ENCODE measurements around the gene RPS10. TPM values are rescaled to one million over a fixed set of nuclear protein-coding genes. Genes with fewer than 3 reads are reported as not detected.

RPS10 gene
- total RNA-seq, 1 donor from 2014 or later, result 2,671 TPM

DNA sequence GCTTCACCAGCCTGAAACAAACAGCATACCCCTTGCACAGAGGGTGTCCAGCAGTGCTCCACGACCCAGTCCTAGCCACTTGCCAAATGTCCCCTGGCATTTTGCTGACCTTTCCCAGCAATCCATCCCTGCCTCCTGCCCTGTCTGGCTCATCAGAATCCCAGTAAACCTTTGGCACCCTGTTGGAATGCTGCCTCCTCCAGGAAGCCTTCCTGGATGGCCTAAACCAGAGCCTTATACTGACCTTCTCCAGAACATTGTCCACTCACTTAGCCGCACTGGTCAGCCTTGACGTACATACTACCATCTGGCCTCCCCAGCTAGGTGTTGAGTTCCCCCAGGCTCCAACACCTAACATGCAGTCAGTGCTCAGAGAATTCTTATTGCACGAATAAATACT lies 38.0 kb upstream of the RPS10 start:
- Histone ChIP-seq H3K27me3 (no peaks in the 10 kb centered on the region), H3K4me1 (peaks cover 13% of the 10 kb centered on the region), H3K27ac (no peak overlapping the region), H3K9me3 (no peaks in the 10 kb centered on the region), H3K36me3 (no peaks in the 10 kb centered on the region), H3K4me3 (no peak overlapping the region)
- TF ChIP-seq, protein P1, sequence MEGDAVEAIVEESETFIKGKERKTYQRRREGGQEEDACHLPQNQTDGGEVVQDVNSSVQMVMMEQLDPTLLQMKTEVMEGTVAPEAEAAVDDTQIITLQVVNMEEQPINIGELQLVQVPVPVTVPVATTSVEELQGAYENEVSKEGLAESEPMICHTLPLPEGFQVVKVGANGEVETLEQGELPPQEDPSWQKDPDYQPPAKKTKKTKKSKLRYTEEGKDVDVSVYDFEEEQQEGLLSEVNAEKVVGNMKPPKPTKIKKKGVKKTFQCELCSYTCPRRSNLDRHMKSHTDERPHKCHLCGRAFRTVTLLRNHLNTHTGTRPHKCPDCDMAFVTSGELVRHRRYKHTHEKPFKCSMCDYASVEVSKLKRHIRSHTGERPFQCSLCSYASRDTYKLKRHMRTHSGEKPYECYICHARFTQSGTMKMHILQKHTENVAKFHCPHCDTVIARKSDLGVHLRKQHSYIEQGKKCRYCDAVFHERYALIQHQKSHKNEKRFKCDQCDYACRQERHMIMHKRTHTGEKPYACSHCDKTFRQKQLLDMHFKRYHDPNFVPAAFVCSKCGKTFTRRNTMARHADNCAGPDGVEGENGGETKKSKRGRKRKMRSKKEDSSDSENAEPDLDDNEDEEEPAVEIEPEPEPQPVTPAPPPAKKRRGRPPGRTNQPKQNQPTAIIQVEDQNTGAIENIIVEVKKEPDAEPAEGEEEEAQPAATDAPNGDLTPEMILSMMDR (IDR thresholded peaks at IDR 0.05), result no peak
- TF ChIP-seq POLR2AphosphoS5 (IDR thresholded peaks at IDR 0.05; ENCODE audit: insufficient read depth in 1 of 2, low read depth in 1 of 2) (no peak), POLR2A (IDR thresholded peaks at IDR 0.05) (no peak)
- no peak for DNase-seq (ENCODE audit: extremely low spot score in 2 of 2)
- intact Hi-C loops (cut with DNase I), result no loop called here

DNA sequence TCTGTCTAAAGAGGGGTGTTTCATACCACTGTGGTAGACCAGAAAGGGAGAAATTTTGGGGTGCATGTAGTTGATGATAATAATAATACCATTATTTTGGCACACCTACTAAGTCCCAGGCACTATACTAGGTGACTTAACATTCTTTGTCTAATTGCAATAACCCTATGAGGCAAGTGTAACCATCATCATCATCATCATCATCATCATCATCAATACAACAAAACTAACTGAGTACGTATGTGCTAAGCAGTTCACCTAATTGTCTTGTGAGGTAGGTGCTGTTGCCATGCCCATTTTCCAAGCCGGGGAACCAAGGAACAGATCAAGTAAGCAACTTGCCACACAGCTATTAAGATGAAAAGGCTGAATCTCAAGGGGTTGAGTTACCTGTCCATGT lies 37.4 kb upstream of the RPS10 start:
- Histone ChIP-seq H3K9me3 (no peaks in the 10 kb centered on the region), H3K27ac (no peak overlapping the region), H3K36me3 (no peaks in the 10 kb centered on the region), H3K4me3 (no peak overlapping the region), H3K27me3 (no peaks in the 10 kb centered on the region), H3K4me1 (peaks cover 13% of the 10 kb centered on the region)
- DNase-seq (ENCODE audit: extremely low spot score in 2 of 2), result no peak
- no peak for TF ChIP-seq POLR2AphosphoS5 (IDR thresholded peaks at IDR 0.05; ENCODE audit: insufficient read depth in 1 of 2, low read depth in 1 of 2)
- TF ChIP-seq, protein P1 (IDR thresholded peaks at IDR 0.05), result no peak
- TF ChIP-seq POLR2A (IDR thresholded peaks at IDR 0.05), result no peak
- intact Hi-C loops (cut with DNase I), result no loop called here

DNA sequence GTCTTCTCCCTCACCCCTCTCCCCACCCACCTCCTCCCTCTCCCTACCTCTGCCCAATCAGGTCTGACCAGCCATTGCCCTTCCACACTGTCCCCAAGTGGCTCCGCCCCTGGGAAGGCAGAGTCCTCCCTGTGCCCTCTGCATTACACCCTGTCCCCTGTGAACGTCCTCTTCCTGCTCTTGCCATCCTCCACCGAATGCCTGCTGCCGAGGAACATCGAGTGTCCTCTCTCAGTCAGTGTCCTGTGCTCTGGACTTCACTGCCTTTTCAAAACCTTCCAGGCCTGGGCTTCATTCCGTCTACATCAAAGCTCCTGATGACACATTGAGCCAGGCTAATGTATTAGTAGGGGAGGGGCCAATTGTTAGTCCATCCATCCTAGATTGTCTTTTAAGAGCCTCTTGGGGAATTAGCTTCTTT lies 36.7 kb upstream of the RPS10 start:
- no peaks in the 10 kb centered on the region for H3K36me3 ChIP-seq
- TF ChIP-seq POLR2AphosphoS5 (IDR thresholded peaks at IDR 0.05; ENCODE audit: insufficient read depth in 1 of 2, low read depth in 1 of 2), result no peak
- TF ChIP-seq POLR2A (IDR thresholded peaks at IDR 0.05), result no peak
- TF ChIP-seq, protein P1 (IDR thresholded peaks at IDR 0.05), result no peak
- DNase-seq (ENCODE audit: extremely low spot score in 2 of 2), result no peak
- H3K27me3 ChIP-seq, result no peaks in the 10 kb centered on the region
- H3K4me1 ChIP-seq, result peaks cover 13% of the 10 kb centered on the region
- H3K4me3 ChIP-seq, result no peak overlapping the region
- H3K9me3 ChIP-seq, result no peaks in the 10 kb centered on the region
- no peak overlapping the region for H3K27ac ChIP-seq
- intact Hi-C loops (cut with DNase I), result no loop called here

DNA sequence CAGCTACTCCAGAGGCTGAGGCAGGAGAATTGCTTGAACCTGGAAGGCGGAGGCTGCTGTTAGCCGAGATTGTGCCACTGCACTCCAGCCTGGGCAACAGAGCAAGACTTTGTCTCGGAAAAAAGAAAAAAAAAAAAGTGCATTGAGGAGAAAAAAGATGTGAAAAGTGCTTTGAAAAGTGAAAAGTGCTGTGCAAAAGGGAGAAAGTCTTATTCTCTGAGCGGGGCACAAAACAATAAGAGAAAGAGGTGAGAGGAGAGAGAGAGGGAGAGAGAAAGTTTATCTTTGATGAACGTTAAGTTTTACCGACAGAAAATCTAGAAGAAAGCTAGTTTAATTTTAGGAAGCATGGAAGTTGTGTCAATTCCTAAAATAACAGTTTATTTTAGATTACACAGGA lies 36.1 kb upstream of the RPS10 start:
- H3K36me3 ChIP-seq, result no peaks in the 10 kb centered on the region
- no peaks in the 10 kb centered on the region for H3K9me3 ChIP-seq
- intact Hi-C loops (cut with DNase I), result no loop called here
- DNase-seq (ENCODE audit: extremely low spot score in 2 of 2), result no peak
- TF ChIP-seq POLR2A (IDR thresholded peaks at IDR 0.05) (no peak), POLR2AphosphoS5 (IDR thresholded peaks at IDR 0.05; ENCODE audit: insufficient read depth in 1 of 2, low read depth in 1 of 2) (no peak)
- TF ChIP-seq, protein P1 (IDR thresholded peaks at IDR 0.05), result no peak
- no peaks in the 10 kb centered on the region for H3K27me3 ChIP-seq
- H3K27ac ChIP-seq, result no peak overlapping the region
- H3K4me3 ChIP-seq, result no peak overlapping the region
- peaks cover 13% of the 10 kb centered on the region for H3K4me1 ChIP-seq

DNA sequence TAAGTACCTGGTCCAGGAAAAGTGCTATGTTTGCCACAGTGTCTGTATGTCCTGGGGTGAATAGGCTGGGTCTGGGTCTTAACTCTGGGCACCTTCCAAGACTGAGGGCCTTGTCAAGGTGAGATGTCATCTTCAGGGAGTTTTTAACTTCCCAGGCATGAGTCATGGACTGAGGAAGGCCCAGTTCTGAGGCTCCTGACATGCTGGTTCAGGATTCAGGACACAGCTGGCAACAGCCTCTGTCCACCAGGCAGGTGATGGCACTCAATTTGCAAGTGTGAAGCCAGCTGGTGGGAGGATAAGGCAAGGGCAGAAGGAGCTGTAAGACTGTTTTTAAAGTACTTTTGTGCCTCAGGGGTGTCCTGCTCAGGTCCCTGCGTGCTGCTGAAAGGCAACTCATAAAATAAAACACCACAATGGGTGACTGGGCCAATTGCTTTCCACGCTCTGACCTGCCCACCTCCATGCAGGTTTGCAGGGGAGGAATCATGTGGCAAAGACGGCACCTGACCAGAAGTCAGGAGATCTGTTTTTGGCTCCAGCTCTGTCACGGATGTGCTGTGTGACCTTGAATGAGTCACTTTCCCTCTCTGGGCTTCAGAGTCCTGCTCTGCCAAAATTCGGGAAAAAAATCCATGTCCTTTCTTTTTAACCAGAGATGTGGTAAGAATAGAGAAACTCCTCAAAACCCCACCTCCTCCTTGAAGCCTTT lies 35.1 kb upstream of the RPS10 start:
- intact Hi-C loops (cut with DNase I), result no loop called here
- Histone ChIP-seq H3K4me1 (peaks cover 8% of the 10 kb centered on the region), H3K4me3 (no peak overlapping the region), H3K27ac (no peak overlapping the region), H3K9me3 (no peaks in the 10 kb centered on the region), H3K27me3 (no peaks in the 10 kb centered on the region), H3K36me3 (no peaks in the 10 kb centered on the region)
- DNase-seq (ENCODE audit: extremely low spot score in 2 of 2), result no peak
- TF ChIP-seq POLR2AphosphoS5 (IDR thresholded peaks at IDR 0.05; ENCODE audit: insufficient read depth in 1 of 2, low read depth in 1 of 2) (no peak), POLR2A (IDR thresholded peaks at IDR 0.05) (no peak)
- TF ChIP-seq, protein P1 (IDR thresholded peaks at IDR 0.05), result no peak

Data from vagina (tissue), 2 donors.